GM12878 (cell line): ENCODE measurements around the gene ITCH. TPM values are rescaled to one million over a fixed set of nuclear protein-coding genes. Genes with fewer than 3 reads are reported as not detected.

Experiments
- FOXK2 ChIP-seq: fragments of 450-650 bp; IDR thresholded peaks from 2 replicates; pipeline ENCODE4 v1.6.1; 2017; ENCODE audit warnings: mild to moderate bottlenecking, moderate library complexity
- GABPA ChIP-seq: IDR thresholded peaks from 2 replicates; pipeline ENCODE4 v1.6.1; 2014; ENCODE audit warnings: antibody characterized with exemption, low read depth, mild to moderate bottlenecking, inconsistent platforms
- IRF5 ChIP-seq: fragments of 450-650 bp; IDR thresholded peaks from 2 replicates; pipeline ENCODE4 v1.6.1; 2017; ENCODE audit warnings: borderline replicate concordance
- KAT2A ChIP-seq: conservative IDR thresholded peaks from 2 replicates; pipeline ENCODE4 v1.6.1; 2011; ENCODE audit warnings: low read depth, low read length; ENCODE audit not compliant: control insufficient read depth
- KLF5 ChIP-seq: fragments of 450-650 bp; IDR thresholded peaks from 2 replicates; pipeline ENCODE4 v1.6.1; 2014; ENCODE audit warnings: mild to moderate bottlenecking; ENCODE audit not compliant: partially characterized antibody
- MEF2B ChIP-seq: fragments of 450-650 bp; IDR thresholded peaks from 2 replicates; pipeline ENCODE4 v1.6.1; 2018; ENCODE audit warnings: mild to moderate bottlenecking, moderate library complexity; ENCODE audit not compliant: partially characterized antibody, poor library complexity, severe bottlenecking
- NKRF ChIP-seq: fragments of 450-650 bp; conservative IDR thresholded peaks from 2 replicates; pipeline ENCODE4 v1.6.1; 2017; ENCODE audit warnings: mild to moderate bottlenecking, moderate library complexity
- RAD21 ChIP-seq: IDR thresholded peaks from 2 replicates; pipeline ENCODE4 v1.6.1; 2011; ENCODE audit warnings: mild to moderate bottlenecking, low read depth, low read length, moderate library complexity; ENCODE audit not compliant: insufficient read depth
- REST ChIP-seq: IDR thresholded peaks from 2 replicates; pipeline ENCODE4 v1.6.1; 2012; ENCODE audit warnings: mild to moderate bottlenecking, low read depth, low read length
- RUNX3 ChIP-seq: IDR thresholded peaks from 2 replicates; pipeline ENCODE4 v1.6.1; 2012; ENCODE audit warnings: low read length, inconsistent platforms
- SMAD5 ChIP-seq: IDR thresholded peaks from 2 replicates; pipeline ENCODE4 v1.6.1; 2016; ENCODE audit warnings: antibody characterized with exemption, low read depth
- SUPT20H ChIP-seq: IDR thresholded peaks from 2 replicates; pipeline ENCODE4 v1.6.1; 2011; ENCODE audit warnings: low read depth, mild to moderate bottlenecking, low read length, moderate library complexity, borderline replicate concordance; ENCODE audit not compliant: control insufficient read depth
- ZBED1 ChIP-seq: IDR thresholded peaks from 2 replicates; pipeline ENCODE4 v1.6.1; 2016; ENCODE audit warnings: borderline replicate concordance
- ZNF24 ChIP-seq: fragments of 450-650 bp; IDR thresholded peaks from 2 replicates; pipeline ENCODE4 v1.6.1; 2017; ENCODE audit warnings: antibody characterized with exemption, mild to moderate bottlenecking
- ZNF384 ChIP-seq: IDR thresholded peaks from 2 replicates; pipeline ENCODE4 v1.6.1; 2012; ENCODE audit warnings: low read depth, mild to moderate bottlenecking, low read length, improper control_type of control experiment, borderline replicate concordance
- ZZZ3 ChIP-seq: IDR thresholded peaks from 2 replicates; pipeline ENCODE4 v1.6.1; 2011; ENCODE audit warnings: low read depth; ENCODE audit not compliant: control insufficient read depth, insufficient read length
- polyA plus RNA-seq, 11 experiments: library from polyadenylated mRNA; depleted of rRNA in 4 of 11; unstranded in 6 of 11; stranded (reverse) in 5 of 11; fragments of >200 nt; fragmentation: Nextera tagmentation in 4 of 11; fragmentation: Illumina TruSeq in 1 of 11; extraction: Ambion mirVana in 4 of 11; extraction: Trizol in 1 of 11; gene quantifications; 1 replicate in 1 of 11; 2 replicates in 10 of 11; pipeline versions ENCODE4 v1.2.1 to v1.2.3, GENCODE V29; 2011 to 2016; ENCODE audit warnings: inconsistent platforms in 2 of 11, missing spikeins in 2 of 11, low read depth in 1 of 11
- total RNA-seq, 4 experiments: library from RNA; depleted of rRNA in 3 of 4; stranded (reverse); fragments of >200 nt in 3 of 4; fragmentation: Illumina TruSeq in 1 of 4; extraction: Trizol in 1 of 4; gene quantifications; 2 replicates each; pipeline versions ENCODE4 v1.2.1 to v1.2.3, GENCODE V29; 2013 to 2021
- TF ChIP-seq, protein P1 (sequence below): fragments of 450-650 bp; IDR thresholded peaks from 2 replicates; pipeline ENCODE4 v1.6.1; 2016; ENCODE audit warnings: mild to moderate bottlenecking
- TF ChIP-seq, protein P2 (sequence below): fragments of 450-650 bp; IDR thresholded peaks from 2 replicates; pipeline ENCODE4 v1.6.1; 2017; ENCODE audit warnings: antibody characterized with exemption, mild to moderate bottlenecking, moderate library complexity

ITCH gene
- total and polyA plus RNA-seq, 10 of the 15 experiments (the other 5 are each of a cell fraction or from before 2014, with no cell fraction given), result 7.5 to 46.1 (median 21.5) TPM

DNA sequence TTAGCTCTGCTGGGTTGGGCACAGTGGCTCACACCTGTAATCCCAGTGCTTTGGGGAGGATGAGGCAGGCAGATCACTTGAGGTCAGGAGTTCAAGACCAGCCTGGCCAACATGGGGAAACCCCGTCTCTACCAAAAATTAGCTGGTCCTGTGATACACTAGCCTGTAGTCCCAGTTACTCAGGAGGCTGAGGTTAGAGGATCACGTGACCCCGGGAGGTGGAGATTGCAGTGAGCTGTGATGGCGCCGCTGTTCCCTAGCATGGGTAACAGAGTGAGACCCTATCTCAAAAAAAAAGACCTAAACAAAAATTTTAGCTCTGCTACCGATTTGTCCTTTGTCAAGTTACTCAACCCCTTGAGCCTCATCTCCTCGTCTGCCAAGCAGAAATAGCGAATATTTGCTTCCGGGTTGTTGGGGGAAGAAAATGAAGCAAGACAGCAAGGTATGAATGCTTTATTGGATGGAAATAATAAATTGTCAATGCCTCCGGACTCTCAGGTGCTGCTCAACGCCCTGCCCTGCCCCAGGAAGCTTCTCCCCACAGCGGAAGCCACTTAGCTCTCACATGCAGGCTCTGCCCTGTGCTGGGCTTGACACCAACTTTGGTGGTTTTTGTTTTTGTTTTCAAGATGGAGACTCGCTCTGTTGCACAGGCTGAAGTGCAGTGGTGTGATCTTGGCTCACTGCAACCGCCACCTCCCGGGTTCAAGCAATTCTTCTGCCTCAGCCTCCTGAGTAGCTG, 24.9 kb upstream of the ITCH start (continued):
- TF ChIP-seq NKRF, result no peak
- no peak for TF ChIP-seq ZNF384
- no peak for TF ChIP-seq ZZZ3
- no peak for TF ChIP-seq MEF2B
- no peak for TF ChIP-seq ZBED1
- TF ChIP-seq REST, result no peak
- TF ChIP-seq KLF5, result no peak
- TF ChIP-seq RAD21, result no peak
- TF ChIP-seq KAT2A, result no peak
- TF ChIP-seq, protein P1, sequence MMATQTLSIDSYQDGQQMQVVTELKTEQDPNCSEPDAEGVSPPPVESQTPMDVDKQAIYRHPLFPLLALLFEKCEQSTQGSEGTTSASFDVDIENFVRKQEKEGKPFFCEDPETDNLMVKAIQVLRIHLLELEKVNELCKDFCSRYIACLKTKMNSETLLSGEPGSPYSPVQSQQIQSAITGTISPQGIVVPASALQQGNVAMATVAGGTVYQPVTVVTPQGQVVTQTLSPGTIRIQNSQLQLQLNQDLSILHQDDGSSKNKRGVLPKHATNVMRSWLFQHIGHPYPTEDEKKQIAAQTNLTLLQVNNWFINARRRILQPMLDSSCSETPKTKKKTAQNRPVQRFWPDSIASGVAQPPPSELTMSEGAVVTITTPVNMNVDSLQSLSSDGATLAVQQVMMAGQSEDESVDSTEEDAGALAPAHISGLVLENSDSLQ, result no peak
- TF ChIP-seq IRF5, result no peak
- no peak for TF ChIP-seq ZNF24
- TF ChIP-seq FOXK2, result no peak
- TF ChIP-seq GABPA, result peak; percentile 78
- TF ChIP-seq RUNX3, result peak; percentile 66
- TF ChIP-seq, protein P2, sequence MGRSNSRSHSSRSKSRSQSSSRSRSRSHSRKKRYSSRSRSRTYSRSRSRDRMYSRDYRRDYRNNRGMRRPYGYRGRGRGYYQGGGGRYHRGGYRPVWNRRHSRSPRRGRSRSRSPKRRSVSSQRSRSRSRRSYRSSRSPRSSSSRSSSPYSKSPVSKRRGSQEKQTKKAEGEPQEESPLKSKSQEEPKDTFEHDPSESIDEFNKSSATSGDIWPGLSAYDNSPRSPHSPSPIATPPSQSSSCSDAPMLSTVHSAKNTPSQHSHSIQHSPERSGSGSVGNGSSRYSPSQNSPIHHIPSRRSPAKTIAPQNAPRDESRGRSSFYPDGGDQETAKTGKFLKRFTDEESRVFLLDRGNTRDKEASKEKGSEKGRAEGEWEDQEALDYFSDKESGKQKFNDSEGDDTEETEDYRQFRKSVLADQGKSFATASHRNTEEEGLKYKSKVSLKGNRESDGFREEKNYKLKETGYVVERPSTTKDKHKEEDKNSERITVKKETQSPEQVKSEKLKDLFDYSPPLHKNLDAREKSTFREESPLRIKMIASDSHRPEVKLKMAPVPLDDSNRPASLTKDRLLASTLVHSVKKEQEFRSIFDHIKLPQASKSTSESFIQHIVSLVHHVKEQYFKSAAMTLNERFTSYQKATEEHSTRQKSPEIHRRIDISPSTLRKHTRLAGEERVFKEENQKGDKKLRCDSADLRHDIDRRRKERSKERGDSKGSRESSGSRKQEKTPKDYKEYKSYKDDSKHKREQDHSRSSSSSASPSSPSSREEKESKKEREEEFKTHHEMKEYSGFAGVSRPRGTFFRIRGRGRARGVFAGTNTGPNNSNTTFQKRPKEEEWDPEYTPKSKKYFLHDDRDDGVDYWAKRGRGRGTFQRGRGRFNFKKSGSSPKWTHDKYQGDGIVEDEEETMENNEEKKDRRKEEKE, result no peak
- TF ChIP-seq SMAD5, result no peak
- no peak for TF ChIP-seq SUPT20H
